BLaER1 treated with 17β-estradiol and CSF1 and Interleukin-3, amounts not matched to agents 10 nM and 100 nM (cell line): ENCODE measurements around the gene INCA1.
A peak's percentile ranks its signal among the peaks of the same experiment; 100 is the strongest.

Experiments used
- H3K27ac ChIP-seq, 11 experiments: shearing (Covaris generic); formaldehyde crosslinking; 2 replicates each; pipeline ENCODE4 v1.8.1; 2022
- H3K27me3 ChIP-seq, 11 experiments: shearing (Covaris generic); formaldehyde crosslinking; 2 replicates each; pipeline ENCODE4 v1.8.1; 2022
- H3K36me3 ChIP-seq, 11 experiments: shearing (Covaris generic); formaldehyde crosslinking; 2 replicates each; pipeline ENCODE4 v1.8.1; 2022
- H3K4me1 ChIP-seq, 10 experiments: shearing (Covaris generic); formaldehyde crosslinking; 2 replicates each; pipeline ENCODE4 v1.8.1; 2022
- H3K4me2 ChIP-seq, 11 experiments: shearing (Covaris generic); formaldehyde crosslinking; 2 replicates each; pipeline ENCODE4 v1.8.1; 2022
- H3K4me3 ChIP-seq, 10 experiments: shearing (Covaris generic); formaldehyde crosslinking; 2 replicates each; pipeline ENCODE4 v1.8.1; 2022
- H3K9ac ChIP-seq, 11 experiments: shearing (Covaris generic); formaldehyde crosslinking; 2 replicates each; pipeline ENCODE4 v1.8.1; 2022
- H3K9me3 ChIP-seq, 11 experiments: shearing (Covaris generic); formaldehyde crosslinking; replicated peaks in 1 of 11; 2 replicates each; pipeline ENCODE4 v1.8.1; 2022
- H4K20me1 ChIP-seq, 11 experiments: shearing (Covaris generic); formaldehyde crosslinking; 2 replicates each; pipeline ENCODE4 v1.8.1; 2022
- Cebpa-rat ChIP-seq, 11 experiments: shearing (Covaris generic); IDR thresholded peaks; 2 replicates each; pipeline ENCODE4 v1.8.1; 2022

INCA1 gene

DNA sequence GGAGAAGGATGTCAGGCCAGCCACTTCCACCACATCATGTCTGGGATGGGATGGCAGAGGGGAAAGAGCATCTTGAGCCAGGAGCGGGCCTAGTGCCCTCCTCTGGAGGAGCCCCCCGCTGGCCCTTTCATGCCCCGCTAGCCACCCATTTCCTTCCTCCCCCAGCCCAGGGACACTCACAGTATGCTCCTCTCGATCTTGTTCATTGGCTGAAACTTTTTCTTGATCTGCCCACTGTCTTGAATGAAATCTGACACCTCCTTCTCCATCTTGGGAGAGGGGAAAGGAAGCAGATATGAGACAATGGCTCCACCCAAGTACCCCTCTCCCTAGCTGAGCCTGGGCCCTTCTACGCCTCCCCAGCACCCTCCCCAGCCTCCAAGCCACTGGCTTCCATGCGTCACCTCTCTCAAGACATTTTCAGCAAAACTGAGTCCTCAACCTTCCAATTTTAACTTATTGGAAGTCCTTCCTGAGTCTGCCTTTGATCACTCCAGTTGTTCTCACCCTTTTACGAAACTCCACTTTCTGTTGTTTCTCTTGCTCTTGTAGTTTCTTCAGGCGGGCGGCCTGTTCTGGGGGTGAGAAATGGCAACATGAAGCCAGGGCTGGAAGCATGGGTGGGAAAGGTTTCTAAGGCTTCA lies 36.9 kb downstream of the INCA1 start:
- Histone ChIP-seq H3K4me2 (peak overlapping the region in 9 of 11 experiments; percentile 29 to 66 (median 56); a peak in 17 of 22 replicates), H3K4me3 (no peak overlapping the region), H3K9ac (peak overlapping the region in 2 of 11 experiments; percentile 6 to 28; a peak in 3 of 22 replicates), H3K9me3 (no peaks in the 10 kb centered on the region), H4K20me1 (no peaks in the 10 kb centered on the region), H3K4me1 (peaks cover 29 to 47% (median 37%) of the 10 kb centered on the region in 10 experiments), H3K27me3 (no peaks in the 10 kb centered on the region), H3K36me3 (peaks cover 19 to 72% (median 51%) of the 10 kb centered on the region in 11 experiments), H3K27ac (peak overlapping the region in 5 of 11 experiments; percentile 9 to 31 (median 11); a peak in 7 of 22 replicates)
- no peak for TF ChIP-seq Cebpa-rat (IDR thresholded peaks at IDR 0.05)

DNA sequence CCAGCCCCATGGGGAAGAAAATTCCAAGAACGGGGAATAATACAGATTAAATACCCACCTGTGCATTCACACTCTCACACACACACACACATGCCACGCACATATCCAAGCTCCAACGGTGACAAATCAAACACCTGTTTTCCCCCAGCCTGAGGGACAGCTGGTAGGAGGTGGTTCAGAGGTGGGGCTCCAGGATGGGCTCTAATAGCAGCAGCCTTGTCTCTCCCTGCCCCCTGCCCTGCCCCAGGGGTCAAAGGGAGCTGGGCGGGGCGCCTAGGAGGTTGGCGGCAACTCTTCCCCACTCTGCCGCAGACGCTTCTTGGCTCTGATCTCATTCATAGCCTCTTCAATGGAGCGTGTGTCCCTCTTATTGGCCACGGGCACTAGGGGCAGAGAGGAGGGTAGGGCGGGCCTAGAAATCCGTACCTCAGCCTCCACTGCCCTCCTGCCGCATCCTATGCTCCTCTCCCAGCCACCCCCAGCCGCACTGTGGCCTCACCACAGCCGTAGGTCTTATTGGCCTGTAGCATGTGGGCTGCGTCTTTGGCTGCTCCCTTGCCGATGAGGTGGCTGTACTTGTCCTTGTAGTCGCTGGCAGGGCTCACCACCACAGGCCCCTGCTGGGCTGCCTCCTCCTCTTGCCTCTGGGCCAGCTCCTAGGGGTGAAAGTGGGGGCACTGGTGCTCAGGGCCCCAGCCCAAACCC lies 37.9 kb downstream of the INCA1 start:
- H4K20me1 ChIP-seq: no peaks in the 10 kb centered on the region
- peak overlapping the region in 3 of 11 experiments; percentile 5 to 31 (median 21); a peak in 2 of 22 replicates for H3K27ac ChIP-seq
- H3K9ac ChIP-seq: 0 out of 22 replicates have a peak overlapping the region, but pooled peaks of 1 of the 11 experiments have one; percentile 18
- no peaks in the 10 kb centered on the region for H3K9me3 ChIP-seq
- H3K4me1 ChIP-seq: peaks cover 20 to 47% (median 31%) of the 10 kb centered on the region in 10 experiments
- H3K4me2 ChIP-seq: peak overlapping the region in 2 of 11 experiments; percentile 37 to 51; a peak in 1 of 22 replicates
- no peaks in the 10 kb centered on the region for H3K27me3 ChIP-seq
- no peak overlapping the region for H3K4me3 ChIP-seq
- no peak for TF ChIP-seq Cebpa-rat (IDR thresholded peaks at IDR 0.05)
- H3K36me3 ChIP-seq: peaks cover 19 to 62% (median 50%) of the 10 kb centered on the region in 11 experiments

DNA sequence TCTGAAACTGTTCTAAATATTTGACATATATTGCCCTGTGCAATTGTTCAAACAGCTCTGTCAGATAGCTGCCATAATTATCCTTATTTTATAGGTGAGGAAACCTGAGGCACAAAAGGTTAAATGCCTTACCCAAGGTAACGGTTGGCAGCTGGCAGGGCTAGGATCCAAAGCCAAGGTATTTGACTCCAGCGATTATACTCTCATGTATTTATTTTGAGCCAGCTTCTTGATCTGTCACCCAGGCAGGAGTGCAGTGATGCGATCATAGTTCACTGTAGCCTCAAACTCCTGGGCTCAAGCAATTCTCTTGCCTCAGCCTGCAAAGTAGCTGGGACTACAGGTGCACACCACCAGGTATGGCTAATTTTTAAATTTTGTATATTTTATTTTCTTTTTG lies 39.2 kb downstream of the INCA1 start:
- peak overlapping the region in 3 of 11 experiments; percentile 21 to 23 (median 22); a peak in 3 of 22 replicates for H3K9ac ChIP-seq
- no peak for TF ChIP-seq Cebpa-rat (IDR thresholded peaks at IDR 0.05)
- H4K20me1 ChIP-seq: no peaks in the 10 kb centered on the region
- H3K27me3 ChIP-seq: no peaks in the 10 kb centered on the region
- peaks cover 19 to 59% (median 42%) of the 10 kb centered on the region in 10 experiments for H3K4me1 ChIP-seq
- peak overlapping the region in 5 of 11 experiments; percentile 37 to 61 (median 56); a peak in 11 of 22 replicates for H3K4me2 ChIP-seq
- no peaks in the 10 kb centered on the region for H3K9me3 ChIP-seq
- no peak overlapping the region for H3K27ac ChIP-seq
- peaks cover 19 to 60% (median 50%) of the 10 kb centered on the region in 11 experiments for H3K36me3 ChIP-seq
- no peak overlapping the region for H3K4me3 ChIP-seq

DNA sequence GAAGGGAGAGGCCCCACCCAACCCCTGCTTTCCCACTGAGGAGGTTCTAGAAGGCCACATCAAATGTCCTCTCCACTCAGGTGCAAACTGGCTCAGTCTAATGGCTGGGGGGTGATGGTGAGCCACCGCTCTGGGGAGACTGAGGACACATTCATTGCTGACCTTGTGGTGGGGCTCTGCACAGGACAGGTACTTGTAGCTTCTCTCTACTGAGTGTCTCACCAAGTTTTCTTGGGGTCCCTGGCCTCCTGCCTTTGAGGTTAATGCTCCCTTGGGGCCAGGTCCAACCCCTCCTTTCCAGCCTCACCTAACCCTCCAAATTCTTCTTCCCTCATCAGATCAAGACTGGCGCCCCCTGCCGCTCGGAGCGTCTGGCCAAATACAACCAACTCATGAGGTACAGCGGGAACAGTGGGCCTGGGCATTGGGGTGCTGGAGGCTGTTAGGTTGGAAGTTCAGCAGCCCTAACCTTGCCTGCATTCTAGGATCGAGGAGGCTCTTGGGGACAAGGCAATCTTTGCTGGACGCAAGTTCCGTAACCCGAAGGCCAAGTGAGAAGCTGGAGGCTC lies 40.7 kb downstream of the INCA1 start:
- Histone ChIP-seq H3K9me3 (no peaks in the 10 kb centered on the region), H3K36me3 (peaks cover 19 to 47% (median 38%) of the 10 kb centered on the region in 11 experiments), H3K4me3 (no peak overlapping the region), H3K27ac (no peak overlapping the region), H3K9ac (no peak overlapping the region), H3K4me2 (peak overlapping the region in 2 of 11 experiments; percentile 6 to 21; a peak in 2 of 22 replicates), H3K27me3 (no peaks in the 10 kb centered on the region), H4K20me1 (no peaks in the 10 kb centered on the region), H3K4me1 (peaks cover 32 to 74% (median 57%) of the 10 kb centered on the region in 10 experiments)
- TF ChIP-seq Cebpa-rat (IDR thresholded peaks at IDR 0.05): no peak

DNA sequence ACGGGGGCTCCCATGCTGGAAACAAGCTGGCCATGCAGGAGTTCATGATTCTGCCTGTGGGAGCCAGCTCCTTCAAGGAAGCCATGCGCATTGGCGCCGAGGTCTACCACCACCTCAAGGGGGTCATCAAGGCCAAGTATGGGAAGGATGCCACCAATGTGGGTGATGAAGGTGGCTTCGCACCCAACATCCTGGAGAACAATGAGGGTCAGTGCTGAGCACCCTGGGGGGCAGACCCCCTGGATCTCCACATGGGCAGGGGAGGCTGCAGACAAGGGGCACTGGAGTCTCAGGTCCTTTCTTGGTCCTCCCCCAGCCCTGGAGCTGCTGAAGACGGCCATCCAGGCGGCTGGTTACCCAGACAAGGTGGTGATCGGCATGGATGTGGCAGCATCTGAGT lies 42.2 kb downstream of the INCA1 start:
- no peak overlapping the region for H3K4me2 ChIP-seq
- H3K4me3 ChIP-seq: no peak overlapping the region
- no peak for TF ChIP-seq Cebpa-rat (IDR thresholded peaks at IDR 0.05)
- H3K36me3 ChIP-seq: peaks cover 11 to 39% (median 26%) of the 10 kb centered on the region in 11 experiments
- H3K4me1 ChIP-seq: peaks cover 43 to 80% (median 61%) of the 10 kb centered on the region in 10 experiments
- H3K27me3 ChIP-seq: no peaks in the 10 kb centered on the region
- no peaks in the 10 kb centered on the region for H3K9me3 ChIP-seq
- H4K20me1 ChIP-seq: no peaks in the 10 kb centered on the region
- no peak overlapping the region for H3K27ac ChIP-seq
- H3K9ac ChIP-seq: no peak overlapping the region

DNA sequence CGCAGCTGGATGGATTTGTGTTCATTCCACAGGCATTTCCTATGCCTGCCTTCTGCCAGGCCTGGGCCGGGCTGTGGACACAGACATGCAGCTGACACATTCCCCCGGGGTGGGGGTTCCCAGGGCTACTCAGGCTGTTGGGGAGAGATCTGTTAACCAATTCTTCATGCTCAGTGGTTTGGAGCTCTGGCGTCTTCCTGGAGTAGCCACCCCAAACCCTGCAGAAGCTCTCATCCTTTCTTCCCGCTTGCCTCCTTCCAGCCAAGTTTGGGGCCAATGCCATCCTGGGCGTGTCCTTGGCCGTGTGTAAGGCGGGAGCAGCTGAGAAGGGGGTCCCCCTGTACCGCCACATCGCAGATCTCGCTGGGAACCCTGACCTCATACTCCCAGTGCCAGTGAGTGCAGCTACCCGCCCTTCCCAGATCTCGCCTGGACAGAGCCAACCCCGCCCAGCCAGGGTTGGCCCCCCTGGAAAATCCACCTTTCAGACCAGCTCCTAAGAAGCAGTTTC lies 43.8 kb downstream of the INCA1 start:
- H3K27me3 ChIP-seq: no peaks in the 10 kb centered on the region
- H3K9ac ChIP-seq: peak overlapping the region in 4 of 11 experiments; percentile 13 to 47 (median 24); a peak in 10 of 22 replicates
- H3K4me2 ChIP-seq: peak overlapping the region; percentile 47 to 100 (median 75)
- no peak overlapping the region for H3K4me3 ChIP-seq
- TF ChIP-seq Cebpa-rat (IDR thresholded peaks at IDR 0.05): no peak
- peak overlapping the region in 7 of 11 experiments; percentile 2 to 55 (median 20); a peak in 7 of 22 replicates for H3K27ac ChIP-seq
- peaks cover 41 to 65% (median 51%) of the 10 kb centered on the region in 10 experiments for H3K4me1 ChIP-seq
- H3K36me3 ChIP-seq: peaks cover 0 to 23% (median 13%) of the 10 kb centered on the region in 11 experiments; a peak in 14 of 22 replicates
- no peaks in the 10 kb centered on the region for H4K20me1 ChIP-seq
- no peaks in the 10 kb centered on the region for H3K9me3 ChIP-seq

DNA sequence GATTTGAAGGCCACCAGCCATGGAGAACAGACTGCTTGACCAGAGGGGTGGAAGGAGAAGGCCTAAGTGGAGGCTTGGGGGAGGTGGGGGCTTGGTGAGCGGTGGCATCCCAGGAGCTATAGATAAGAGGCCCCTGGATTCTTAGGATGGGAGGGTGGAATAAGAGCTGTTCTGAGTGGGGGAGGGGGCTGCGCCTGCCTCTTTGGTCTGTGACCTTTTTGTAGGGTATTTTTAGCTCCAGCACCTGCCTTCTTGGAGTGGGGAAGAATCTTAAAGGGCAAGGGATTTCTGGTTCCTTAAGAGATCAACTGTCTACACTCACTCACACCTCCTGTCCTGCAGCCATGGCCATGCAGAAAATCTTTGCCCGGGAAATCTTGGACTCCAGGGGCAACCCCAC lies 45.8 kb downstream of the INCA1 start:
- H3K4me2 ChIP-seq: peak overlapping the region; percentile 92 to 100 (median 98)
- H3K27me3 ChIP-seq: no peaks in the 10 kb centered on the region
- TF ChIP-seq Cebpa-rat (IDR thresholded peaks at IDR 0.05): no peak
- H4K20me1 ChIP-seq: peaks cover 7 to 18% (median 16%) of the 10 kb centered on the region in 11 experiments
- H3K27ac ChIP-seq: peak overlapping the region in 10 of 11 experiments; percentile 93 to 99 (median 98); a peak in 18 of 22 replicates
- H3K36me3 ChIP-seq: peaks cover 7 to 22% (median 13%) of the 10 kb centered on the region in 11 experiments
- no peaks in the 10 kb centered on the region for H3K9me3 ChIP-seq
- peak overlapping the region; percentile 85 to 100 (median 99); a peak in 20 of 22 replicates for H3K9ac ChIP-seq
- H3K4me1 ChIP-seq: peaks cover 39 to 48% (median 46%) of the 10 kb centered on the region in 10 experiments
- peak overlapping the region in 9 of 10 experiments; percentile 56 to 100 (median 95); a peak in 17 of 20 replicates for H3K4me3 ChIP-seq

DNA sequence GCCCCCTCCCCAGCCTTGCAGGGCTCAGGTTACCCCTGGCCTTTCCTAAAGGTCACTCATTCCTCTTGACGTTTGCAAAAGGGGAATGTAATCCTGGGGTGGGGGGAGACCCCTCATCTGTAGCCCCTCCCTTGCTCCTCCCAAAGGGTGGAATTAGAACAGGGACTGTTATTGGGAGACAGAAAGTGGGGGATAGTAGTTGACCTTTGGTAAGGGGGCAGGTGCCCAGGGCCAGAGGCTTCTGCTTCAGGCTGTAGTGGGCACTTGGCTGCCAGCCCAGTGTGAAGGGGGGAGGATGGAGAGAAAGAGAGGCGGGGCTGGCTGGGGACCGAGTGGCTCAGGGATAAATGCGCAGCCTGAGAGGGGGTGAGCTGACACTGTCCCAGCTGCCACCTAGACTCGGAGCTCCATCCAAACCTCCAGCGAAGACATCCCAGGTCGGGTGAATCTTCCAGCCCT lies 46.5 kb downstream of the INCA1 start, which contains the start of gene ENO3:
Gene ENO3 (plus strand): TSS at position 374 of the 459 bp plus-strand sequence. CDS start 711 bp downstream, outside the sequence.
- H3K4me1 ChIP-seq: peaks cover 41 to 54% (median 51%) of the 10 kb centered on the region in 10 experiments
- H3K36me3 ChIP-seq: peaks cover 14 to 28% (median 20%) of the 10 kb centered on the region in 11 experiments
- H3K4me3 ChIP-seq: peak within 1 kb of the TSS; percentile 56 to 100 (median 97)
- peaks cover 14 to 25% (median 23%) of the 10 kb centered on the region in 11 experiments for H4K20me1 ChIP-seq
- peak within 1 kb of the TSS; percentile 91 to 99 (median 98) for H3K27ac ChIP-seq
- H3K4me2 ChIP-seq: peak within 1 kb of the TSS; percentile 92 to 100 (median 98)
- TF ChIP-seq Cebpa-rat (IDR thresholded peaks at IDR 0.05): no peak
- no peaks in the 10 kb centered on the region for H3K9me3 ChIP-seq
- peak within 1 kb of the TSS; percentile 85 to 100 (median 99) for H3K9ac ChIP-seq
- H3K27me3 ChIP-seq: no peaks in the 10 kb centered on the region
